Measurements from ENCODE around the gene BSN. TPM values are rescaled to one million over a fixed set of nuclear protein-coding genes. Genes with fewer than 3 reads are reported as not detected.
A peak's percentile ranks its signal among the peaks of the same experiment; 100 is the strongest.

BSN gene
- total RNA-seq, 1 donor from 2014 or later: 0.77 TPM

- H3K36me3 Mint-ChIP-seq (ENCODE audit: low read depth): no peaks in the 10 kb centered on the region
- no peak for TF ChIP-seq CTCF (IDR thresholded peaks at IDR 0.05)
- no peak for DNase-seq (ENCODE audit: low spot score)
- no peaks in the 10 kb centered on the region for H3K27me3 Mint-ChIP-seq (ENCODE audit: low read depth)
- H3K4me1 Mint-ChIP-seq (ENCODE audit: low read depth): peaks cover 10% of the 10 kb centered on the region
- H3K9me3 Mint-ChIP-seq (ENCODE audit: low read depth): no peaks in the 10 kb centered on the region
- H3K4me3 Mint-ChIP-seq (ENCODE audit: unreplicated experiment): no peak overlapping the region
- no peak overlapping the region for H3K27ac Mint-ChIP-seq (ENCODE audit: unreplicated experiment)
Measured at GRCh38 chr3:49606427-49606826, 52.1 kb downstream of the BSN start.

GRCh38 chr3:49607105-49607591 lies 52.9 kb downstream of the BSN start:
- Mint-ChIP-seq H3K27me3 (ENCODE audit: low read depth) (no peaks in the 10 kb centered on the region), H3K4me1 (ENCODE audit: low read depth) (peaks cover 10% of the 10 kb centered on the region), H3K9me3 (ENCODE audit: low read depth) (no peaks in the 10 kb centered on the region), H3K36me3 (ENCODE audit: low read depth) (no peaks in the 10 kb centered on the region), H3K4me3 (ENCODE audit: unreplicated experiment) (no peak overlapping the region), H3K27ac (ENCODE audit: unreplicated experiment) (no peak overlapping the region)
- no peak for DNase-seq (ENCODE audit: low spot score)
- no peak for TF ChIP-seq CTCF (IDR thresholded peaks at IDR 0.05)

DNA sequence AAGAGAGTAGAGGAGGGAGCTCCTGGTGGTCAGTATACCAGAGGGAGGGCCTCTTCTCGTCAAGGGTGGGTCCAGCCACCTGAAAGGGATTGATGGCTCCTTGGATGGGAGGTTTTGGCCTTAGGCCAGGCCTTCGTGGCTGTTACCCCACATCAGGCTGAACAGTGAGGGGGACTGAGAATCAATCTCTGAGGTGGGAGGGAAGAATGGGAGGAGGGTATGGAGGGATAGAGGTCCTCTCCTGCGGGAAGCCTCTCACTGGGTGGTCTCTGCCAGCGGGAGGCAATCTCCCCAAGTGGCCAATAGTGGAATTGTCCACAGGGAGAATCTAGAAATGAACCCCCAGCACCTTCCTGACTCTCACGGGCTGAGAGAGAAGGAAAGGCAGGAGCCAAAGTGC lies 53.5 kb downstream of the BSN start:
- H3K4me3 Mint-ChIP-seq (ENCODE audit: unreplicated experiment): no peak overlapping the region
- peaks cover 5% of the 10 kb centered on the region for H3K9me3 Mint-ChIP-seq (ENCODE audit: low read depth)
- no peak overlapping the region for H3K27ac Mint-ChIP-seq (ENCODE audit: unreplicated experiment)
- DNase-seq (ENCODE audit: low spot score): no peak
- no peaks in the 10 kb centered on the region for H3K27me3 Mint-ChIP-seq (ENCODE audit: low read depth)
- peak; percentile 53 for TF ChIP-seq CTCF (IDR thresholded peaks at IDR 0.05)
- no peaks in the 10 kb centered on the region for H3K36me3 Mint-ChIP-seq (ENCODE audit: low read depth)
- H3K4me1 Mint-ChIP-seq (ENCODE audit: low read depth): peaks cover 10% of the 10 kb centered on the region

DNA sequence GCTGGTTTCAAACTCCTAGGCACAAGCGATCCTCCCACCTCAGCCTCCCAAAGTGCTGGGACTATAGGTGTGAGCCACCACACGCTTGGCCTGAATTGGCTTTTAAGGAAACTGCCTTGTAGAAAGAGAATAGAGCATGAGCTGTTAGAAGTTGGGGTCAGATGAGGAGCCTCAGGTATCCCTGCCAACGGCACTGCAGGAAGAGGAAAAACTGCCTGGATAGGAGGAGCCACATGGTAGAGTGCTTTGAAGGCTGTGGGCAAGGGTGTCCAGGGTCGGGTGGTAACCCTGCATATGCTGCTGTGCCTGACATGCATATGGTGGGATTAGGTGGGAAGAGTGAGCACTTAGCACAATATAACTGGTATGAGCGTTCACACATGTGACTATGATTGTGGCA lies 55.0 kb downstream of the BSN start:
- H3K36me3 Mint-ChIP-seq (ENCODE audit: low read depth): no peaks in the 10 kb centered on the region
- H3K4me3 Mint-ChIP-seq (ENCODE audit: unreplicated experiment): no peak overlapping the region
- DNase-seq (ENCODE audit: low spot score): no peak
- H3K27ac Mint-ChIP-seq (ENCODE audit: unreplicated experiment): no peak overlapping the region
- no peak for TF ChIP-seq CTCF (IDR thresholded peaks at IDR 0.05)
- H3K9me3 Mint-ChIP-seq (ENCODE audit: low read depth): peaks cover 5% of the 10 kb centered on the region
- H3K4me1 Mint-ChIP-seq (ENCODE audit: low read depth): peaks cover 10% of the 10 kb centered on the region
- H3K27me3 Mint-ChIP-seq (ENCODE audit: low read depth): no peaks in the 10 kb centered on the region

DNA sequence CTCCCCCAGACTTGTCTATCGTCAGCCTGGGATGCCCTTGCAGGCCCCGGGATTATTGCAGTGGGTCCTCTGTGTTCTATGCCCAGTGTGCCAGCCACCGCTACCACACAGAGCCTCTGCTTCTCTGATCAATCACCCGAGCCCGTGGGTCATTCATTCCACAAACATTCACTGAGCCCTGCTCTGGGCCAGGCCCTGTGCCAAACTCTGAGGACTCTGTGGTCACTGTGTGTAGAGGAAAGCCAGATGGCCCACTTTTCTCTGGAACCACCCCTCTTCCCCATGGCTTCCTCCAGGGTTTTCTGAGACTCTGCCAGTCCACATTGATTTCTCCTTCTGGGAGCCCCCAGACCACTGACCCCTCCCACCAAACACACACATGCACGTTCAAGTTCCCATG lies 55.5 kb downstream of the BSN start:
- no peak for DNase-seq (ENCODE audit: low spot score)
- Mint-ChIP-seq H3K27me3 (ENCODE audit: low read depth) (no peaks in the 10 kb centered on the region), H3K4me3 (ENCODE audit: unreplicated experiment) (no peak overlapping the region), H3K9me3 (ENCODE audit: low read depth) (peaks cover 5% of the 10 kb centered on the region), H3K36me3 (ENCODE audit: low read depth) (no peaks in the 10 kb centered on the region), H3K4me1 (ENCODE audit: low read depth) (peaks cover 10% of the 10 kb centered on the region), H3K27ac (ENCODE audit: unreplicated experiment) (no peak overlapping the region)
- TF ChIP-seq CTCF (IDR thresholded peaks at IDR 0.05): no peak

Data from chondrocyte (in vitro differentiated cells).